Stimulated activated CD8-positive, alpha-beta memory T cell treated with anti-CD3 and anti-CD28 coated beads, Interleukin-4, amount 100 ng/mL, for 1 hour (primary cell): Measurements from ENCODE around the gene SEMA4B.

Experiments used
- DNase-seq, 2 donors: peaks; one replicate each; pipeline ENCODE4 v3.0.0-alpha.2; 2020; ENCODE audit warnings: low read depth in 2 of 2, low spot score in 1 of 2

SEMA4B gene

GRCh38 chr15:90203922-90204321, 2.8 kb downstream of the SEMA4B start:
- DNase-seq: no peak

- DNase-seq: no peak
These were observed 4.1 kb downstream of the SEMA4B start for GRCh38 chr15:90205050-90205848.

GRCh38 chr15:90205886-90206285, 4.8 kb downstream of the SEMA4B start:
- no peak for DNase-seq

- no peak for DNase-seq
These were observed 6.1 kb downstream of the SEMA4B start for GRCh38 chr15:90207252-90207651.

GRCh38 chr15:90208356-90208755, 7.2 kb downstream of the SEMA4B start:
- no peak for DNase-seq

GRCh38 chr15:90209591-90209990, 8.5 kb downstream of the SEMA4B start:
- DNase-seq: no peak

- DNase-seq: no peak
These were observed 9.5 kb downstream of the SEMA4B start for GRCh38 chr15:90210593-90210992.

- no peak for DNase-seq
These were observed 9.9 kb downstream of the SEMA4B start for GRCh38 chr15:90211009-90211408.

GRCh38 chr15:90211440-90212143, 10.5 kb downstream of the SEMA4B start:
- no peak for DNase-seq

GRCh38 chr15:90212221-90213098, 11.3 kb downstream of the SEMA4B start:
- DNase-seq: no peak

- no peak for DNase-seq
These were observed 12.1 kb downstream of the SEMA4B start for GRCh38 chr15:90213122-90213817.

GRCh38 chr15:90213818-90214204, 12.7 kb downstream of the SEMA4B start:
- DNase-seq: no peak

- DNase-seq: no peak
These were observed 13.5 kb downstream of the SEMA4B start for GRCh38 chr15:90214553-90215196.

GRCh38 chr15:90217671-90218394, 16.7 kb downstream of the SEMA4B start:
- DNase-seq: no peak

- peak in 1 of 2 donors; percentile 34 for DNase-seq
These were observed 18.5 kb downstream of the SEMA4B start for GRCh38 chr15:90219421-90220141.

- DNase-seq: no peak
These were observed 20.2 kb downstream of the SEMA4B start for GRCh38 chr15:90221246-90221900.

GRCh38 chr15:90222547-90222946, 21.4 kb downstream of the SEMA4B start:
- DNase-seq: no peak

- DNase-seq: no peak
These were observed 22.5 kb downstream of the SEMA4B start for GRCh38 chr15:90223441-90224165.
